Sigmoid colon (tissue), 4 donors: ENCODE results near the gene SH3RF3.

Source experiments
- CTCF ChIP-seq, 4 experiments: fragments of 450-650 bp in 3 of 4; fragments of 200-600 bp in 1 of 4; IDR thresholded peaks; one replicate each; pipeline ENCODE4 v1.5.1; 2016 to 2019; ENCODE audit warnings: antibody characterized with exemption in 4 of 4, mild to moderate bottlenecking in 3 of 4, moderate library complexity in 2 of 4
- POLR2AphosphoS5 ChIP-seq, 4 donors: sonication (generic); formaldehyde crosslinking; IDR thresholded peaks; one replicate each; pipeline ENCODE4 v1.6.1; 2017; ENCODE audit warnings: antibody characterized with exemption in 4 of 4

GRCh38 chr2:109472331-109472959, 343.4 kb downstream of the SH3RF3 start:
- no peak for TF ChIP-seq POLR2AphosphoS5 (IDR thresholded peaks at IDR 0.05)
- TF ChIP-seq CTCF (IDR thresholded peaks at IDR 0.05): no peak
